IPS-11a (cell line): Measurements from ENCODE around the gene HMGXB3.

ENCODE experiments used
- H3K4me3 ChIP-seq: one replicate; pipeline ENCODE4 v1.5.1; 2013; ENCODE audit warnings: low read depth, low read length, control low read depth

Gene HMGXB3, protein sequence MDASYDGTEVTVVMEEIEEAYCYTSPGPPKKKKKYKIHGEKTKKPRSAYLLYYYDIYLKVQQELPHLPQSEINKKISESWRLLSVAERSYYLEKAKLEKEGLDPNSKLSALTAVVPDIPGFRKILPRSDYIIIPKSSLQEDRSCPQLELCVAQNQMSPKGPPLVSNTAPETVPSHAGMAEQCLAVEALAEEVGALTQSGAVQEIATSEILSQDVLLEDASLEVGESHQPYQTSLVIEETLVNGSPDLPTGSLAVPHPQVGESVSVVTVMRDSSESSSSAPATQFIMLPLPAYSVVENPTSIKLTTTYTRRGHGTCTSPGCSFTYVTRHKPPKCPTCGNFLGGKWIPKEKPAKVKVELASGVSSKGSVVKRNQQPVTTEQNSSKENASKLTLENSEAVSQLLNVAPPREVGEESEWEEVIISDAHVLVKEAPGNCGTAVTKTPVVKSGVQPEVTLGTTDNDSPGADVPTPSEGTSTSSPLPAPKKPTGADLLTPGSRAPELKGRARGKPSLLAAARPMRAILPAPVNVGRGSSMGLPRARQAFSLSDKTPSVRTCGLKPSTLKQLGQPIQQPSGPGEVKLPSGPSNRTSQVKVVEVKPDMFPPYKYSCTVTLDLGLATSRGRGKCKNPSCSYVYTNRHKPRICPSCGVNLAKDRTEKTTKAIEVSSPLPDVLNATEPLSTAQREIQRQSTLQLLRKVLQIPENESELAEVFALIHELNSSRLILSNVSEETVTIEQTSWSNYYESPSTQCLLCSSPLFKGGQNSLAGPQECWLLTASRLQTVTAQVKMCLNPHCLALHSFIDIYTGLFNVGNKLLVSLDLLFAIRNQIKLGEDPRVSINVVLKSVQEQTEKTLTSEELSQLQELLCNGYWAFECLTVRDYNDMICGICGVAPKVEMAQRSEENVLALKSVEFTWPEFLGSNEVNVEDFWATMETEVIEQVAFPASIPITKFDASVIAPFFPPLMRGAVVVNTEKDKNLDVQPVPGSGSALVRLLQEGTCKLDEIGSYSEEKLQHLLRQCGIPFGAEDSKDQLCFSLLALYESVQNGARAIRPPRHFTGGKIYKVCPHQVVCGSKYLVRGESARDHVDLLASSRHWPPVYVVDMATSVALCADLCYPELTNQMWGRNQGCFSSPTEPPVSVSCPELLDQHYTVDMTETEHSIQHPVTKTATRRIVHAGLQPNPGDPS (N-terminal part only)

GRCh38 chr5:150000256-150000989, at the start of gene HMGXB3, which contains the start of gene TIGD6:
TSS of gene HMGXB3 (plus strand) at chr5:150000739. CDS start at chr5:150004853, 4,114 bp downstream.
TSS of gene TIGD6 (minus strand) at chr5:150000654. CDS start at chr5:149996348, 4,306 bp downstream.
- H3K4me3 ChIP-seq: peak within 1 kb of the TSS; percentile 84

- no peak overlapping the region for H3K4me3 ChIP-seq
Observed at GRCh38 chr5:149951138-149951749, 49.3 kb upstream of the HMGXB3 start.

DNA sequence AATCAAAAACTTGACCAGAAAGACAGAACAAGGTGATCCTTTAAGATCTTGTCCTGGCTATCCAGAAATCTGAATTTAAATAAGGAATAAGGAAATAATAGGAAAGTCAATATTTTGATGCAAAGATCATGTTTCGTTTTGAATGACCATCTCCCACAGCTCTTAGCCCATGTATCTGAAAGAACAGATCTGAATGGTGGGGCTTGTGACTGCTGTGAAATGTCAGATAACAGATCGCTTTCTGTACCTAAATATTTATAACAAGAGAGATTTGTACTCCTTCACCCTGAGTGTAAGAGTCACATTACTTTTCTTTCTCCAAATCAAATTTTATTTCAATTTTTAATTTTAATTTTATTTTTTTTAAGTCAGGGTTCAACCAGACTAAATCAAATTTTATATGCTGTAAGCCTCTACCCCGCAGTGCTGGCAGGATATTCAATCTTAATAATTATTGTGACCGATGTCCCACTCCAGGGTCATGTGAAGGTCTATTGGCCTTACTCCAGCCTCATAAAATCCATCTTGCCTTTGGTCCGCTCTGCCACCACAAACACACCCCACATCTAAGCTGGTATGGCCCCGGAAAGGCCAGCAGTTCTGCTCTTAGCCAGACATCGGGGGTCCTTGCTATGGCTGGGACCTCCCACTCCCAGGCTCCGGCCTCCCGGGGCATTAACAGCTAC, 47.0 kb upstream of the HMGXB3 start:
- H3K4me3 ChIP-seq: no peak overlapping the region

DNA sequence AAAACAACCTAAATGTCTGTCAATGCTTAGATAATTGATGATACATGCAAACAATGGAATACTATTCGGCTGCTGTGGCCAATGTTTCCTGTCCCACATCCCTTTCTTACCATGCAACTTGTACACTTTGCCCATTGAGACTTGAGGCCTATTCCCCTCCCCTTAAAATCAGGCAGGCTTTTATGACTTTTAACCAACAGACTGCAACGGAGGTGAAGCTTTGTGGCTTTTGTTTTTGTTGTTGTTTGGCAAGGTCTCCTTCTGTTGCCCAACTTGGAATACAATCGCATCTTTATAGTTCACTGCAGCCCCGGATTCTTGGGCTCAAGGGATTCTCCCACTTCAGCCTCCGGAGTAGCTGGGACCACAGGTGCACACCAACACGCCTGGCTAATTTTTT, 45.7 kb upstream of the HMGXB3 start:
- no peak overlapping the region for H3K4me3 ChIP-seq

- no peak overlapping the region for H3K4me3 ChIP-seq
Observed at GRCh38 chr5:149956685-149957084, 43.9 kb upstream of the HMGXB3 start.

DNA sequence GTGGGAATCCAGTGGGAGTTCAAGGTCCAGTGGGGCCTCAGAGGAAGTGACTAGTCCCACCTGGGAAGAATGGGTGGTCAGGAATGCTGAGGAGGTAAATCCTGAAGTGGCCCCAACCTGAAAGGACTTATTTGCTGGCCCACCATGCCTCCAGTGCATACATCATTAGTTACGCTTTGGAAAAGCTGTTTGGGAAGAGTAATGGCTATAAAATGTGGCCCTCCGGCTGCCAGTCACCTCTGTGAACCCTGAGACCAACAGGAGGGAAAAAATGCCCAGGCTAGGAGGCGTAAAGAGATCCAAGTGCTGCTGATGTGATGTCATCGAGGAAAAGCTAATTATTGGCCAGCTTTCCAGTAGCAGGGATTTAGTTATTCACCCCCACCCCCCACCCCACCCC, 42.7 kb upstream of the HMGXB3 start:
- no peak overlapping the region for H3K4me3 ChIP-seq

- peak overlapping the region; percentile 68 for H3K4me3 ChIP-seq
Observed at GRCh38 chr5:149959406-149960236, 40.9 kb upstream of the HMGXB3 start.

DNA sequence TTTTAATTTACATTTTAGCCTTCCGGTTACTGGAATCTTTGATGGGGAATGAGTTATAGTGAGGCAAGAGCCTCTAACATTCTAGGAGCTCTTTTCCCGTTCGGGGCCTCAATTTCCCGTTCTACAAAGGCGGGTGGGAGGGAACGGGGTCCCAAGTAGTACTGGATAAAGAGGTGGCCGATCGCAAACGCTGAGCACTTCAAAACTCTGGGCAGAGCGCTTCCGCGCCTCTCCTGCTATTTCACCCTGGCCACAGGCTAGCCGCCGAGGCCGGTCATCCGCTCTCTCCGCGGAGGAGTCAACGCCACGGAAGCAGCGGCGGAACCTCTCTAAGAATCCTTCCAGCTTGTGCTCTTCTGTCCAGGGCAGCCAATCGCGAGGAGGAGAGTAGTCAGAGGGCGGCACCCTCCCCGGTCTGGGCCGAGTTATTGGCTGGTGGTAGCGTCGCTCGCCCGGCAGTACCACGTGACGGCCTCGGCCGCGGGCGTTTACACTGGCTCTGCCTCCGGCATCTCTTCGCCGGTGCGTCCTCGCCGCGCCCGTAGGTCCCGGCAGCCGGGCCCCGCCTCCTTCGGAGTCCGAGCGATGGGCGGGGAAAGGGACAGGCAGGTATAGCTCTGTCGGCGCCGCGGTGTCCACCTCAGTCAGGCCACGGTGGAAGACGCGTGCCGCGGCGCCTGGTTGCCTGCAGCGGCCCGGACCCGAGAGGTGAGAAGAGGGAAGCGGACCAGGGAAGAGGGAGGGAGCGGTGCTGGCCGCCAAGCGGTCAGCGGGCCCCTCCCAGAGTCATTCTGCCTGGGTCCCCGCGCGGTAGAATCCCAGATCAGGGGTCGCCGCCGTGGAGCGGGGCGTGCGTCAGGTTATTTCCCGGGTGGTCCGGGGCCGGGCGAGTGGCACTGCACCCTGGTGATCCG, 40.0 kb upstream of the HMGXB3 start, which contains the start of gene SLC26A2:
Gene SLC26A2 (plus strand): TSS at position 487 of the 914 bp plus-strand sequence. CDS start 16,895 bp downstream, outside the sequence.
- peak within 1 kb of the TSS; percentile 68 for H3K4me3 ChIP-seq

DNA sequence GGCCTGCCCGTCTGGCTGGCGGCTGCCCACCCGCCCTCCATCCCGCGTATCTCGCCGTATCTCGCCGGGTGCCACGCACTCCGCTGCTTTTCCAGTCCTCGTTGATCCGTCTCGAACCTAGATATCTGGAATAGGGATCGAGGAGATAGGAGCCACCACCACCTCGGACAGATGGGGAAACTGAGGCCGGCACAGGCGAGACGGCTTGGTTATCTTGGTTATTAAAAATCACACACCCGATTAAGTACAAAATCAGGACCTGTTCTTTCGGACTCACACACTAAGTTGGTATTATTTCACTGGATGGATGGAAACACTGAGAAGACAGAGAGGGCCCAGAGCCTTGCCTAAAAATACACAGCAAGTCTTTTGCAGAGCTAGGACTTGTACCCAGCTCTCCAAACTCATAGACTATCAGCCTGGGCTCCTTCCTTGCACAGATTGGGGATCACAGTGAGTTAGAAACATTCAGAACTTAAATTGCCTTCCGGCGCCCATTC, 39.3 kb upstream of the HMGXB3 start:
- H3K4me3 ChIP-seq: peak overlapping the region; percentile 68

DNA sequence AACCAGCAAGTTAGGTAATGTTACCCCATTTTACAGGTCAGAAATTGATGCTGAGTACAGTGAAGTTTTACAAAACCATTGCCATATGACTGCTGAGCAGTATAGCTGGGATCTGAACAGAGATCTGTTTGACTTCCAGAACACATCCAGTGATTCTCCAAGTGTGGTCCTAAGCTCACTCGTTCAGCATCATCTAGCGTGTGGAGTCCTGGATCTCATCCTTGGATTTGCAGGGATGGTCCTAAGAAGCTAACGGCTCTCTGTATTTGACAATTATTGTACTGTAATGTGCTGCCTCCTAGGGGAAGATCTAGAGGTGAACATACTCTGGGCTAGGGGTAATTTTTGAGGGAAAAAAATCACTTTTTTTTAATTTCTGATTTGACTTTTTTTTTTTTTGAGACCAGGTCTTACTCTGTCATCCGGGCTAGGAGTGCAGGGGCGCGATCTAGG, 38.6 kb upstream of the HMGXB3 start:
- no peak overlapping the region for H3K4me3 ChIP-seq

DNA sequence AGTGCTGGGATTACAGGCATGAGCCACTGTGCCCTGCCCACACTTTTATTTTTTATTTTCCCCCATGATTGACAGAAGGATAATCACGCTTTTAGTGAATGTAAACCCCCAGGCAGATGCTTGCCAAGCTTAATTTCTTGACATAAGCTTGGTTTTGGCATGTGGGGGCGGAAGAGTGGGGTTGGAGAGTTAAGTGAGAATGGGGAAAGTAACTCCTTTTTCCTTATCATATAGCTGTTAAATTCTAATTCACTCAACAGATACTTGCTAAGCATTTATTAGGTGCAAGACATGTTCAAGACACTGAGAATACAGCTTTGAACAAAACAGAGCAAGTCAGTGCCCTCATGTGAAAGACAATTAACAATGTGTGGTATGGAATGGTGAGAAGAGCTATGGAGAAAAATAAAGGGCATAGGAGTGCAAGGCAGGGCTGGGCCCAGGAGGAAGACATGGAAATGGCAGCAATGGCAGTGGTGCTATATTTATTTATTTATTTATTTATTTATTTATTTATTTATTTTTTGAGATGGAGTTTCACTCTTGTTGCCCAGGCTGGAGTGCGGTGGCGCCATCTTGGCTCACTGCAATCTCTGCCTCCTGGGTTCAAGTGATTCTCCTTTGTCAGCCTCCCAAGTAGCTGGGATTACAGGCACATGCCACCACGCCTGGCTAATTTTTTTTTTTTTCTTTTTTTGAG, 37.8 kb upstream of the HMGXB3 start:
- H3K4me3 ChIP-seq: no peak overlapping the region

DNA sequence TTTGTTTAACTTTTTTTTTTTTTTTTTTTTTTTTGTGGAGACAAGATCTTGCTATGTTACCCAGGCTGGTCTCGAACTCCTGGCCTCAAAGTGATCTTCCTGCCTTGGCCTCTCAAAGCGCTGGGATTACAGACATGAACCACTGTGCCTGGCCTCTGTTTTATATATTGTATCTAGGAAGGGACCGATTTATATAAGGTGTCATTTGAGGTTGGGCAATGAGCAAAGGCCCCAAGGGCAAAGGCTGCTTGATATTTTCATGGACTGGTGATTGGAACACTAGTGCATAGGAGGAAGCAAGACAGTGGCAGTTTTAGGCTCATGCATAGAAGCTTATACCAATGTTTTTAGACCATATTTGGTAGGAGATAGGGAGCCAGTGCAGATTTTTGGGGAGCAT, 36.8 kb upstream of the HMGXB3 start:
- H3K4me3 ChIP-seq: no peak overlapping the region

DNA sequence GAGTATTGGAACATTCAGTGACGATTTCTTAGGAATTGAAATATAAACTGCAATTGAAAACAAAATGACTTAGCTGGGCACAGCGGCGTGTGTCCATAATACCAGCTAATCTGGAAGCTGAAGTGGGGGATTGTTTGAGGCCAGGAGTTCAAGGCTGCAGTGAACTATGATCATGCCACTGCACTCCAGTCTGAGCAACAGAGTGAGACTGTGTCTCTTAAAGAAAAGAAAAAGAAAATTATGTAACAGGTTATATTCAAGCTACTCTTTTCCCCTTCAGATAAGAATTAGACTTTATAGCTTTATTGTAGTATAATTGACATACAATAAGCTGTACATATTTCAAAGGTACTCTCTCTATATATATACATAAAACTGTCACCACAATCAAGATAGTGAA, 33.6 kb upstream of the HMGXB3 start:
- no peak overlapping the region for H3K4me3 ChIP-seq

DNA sequence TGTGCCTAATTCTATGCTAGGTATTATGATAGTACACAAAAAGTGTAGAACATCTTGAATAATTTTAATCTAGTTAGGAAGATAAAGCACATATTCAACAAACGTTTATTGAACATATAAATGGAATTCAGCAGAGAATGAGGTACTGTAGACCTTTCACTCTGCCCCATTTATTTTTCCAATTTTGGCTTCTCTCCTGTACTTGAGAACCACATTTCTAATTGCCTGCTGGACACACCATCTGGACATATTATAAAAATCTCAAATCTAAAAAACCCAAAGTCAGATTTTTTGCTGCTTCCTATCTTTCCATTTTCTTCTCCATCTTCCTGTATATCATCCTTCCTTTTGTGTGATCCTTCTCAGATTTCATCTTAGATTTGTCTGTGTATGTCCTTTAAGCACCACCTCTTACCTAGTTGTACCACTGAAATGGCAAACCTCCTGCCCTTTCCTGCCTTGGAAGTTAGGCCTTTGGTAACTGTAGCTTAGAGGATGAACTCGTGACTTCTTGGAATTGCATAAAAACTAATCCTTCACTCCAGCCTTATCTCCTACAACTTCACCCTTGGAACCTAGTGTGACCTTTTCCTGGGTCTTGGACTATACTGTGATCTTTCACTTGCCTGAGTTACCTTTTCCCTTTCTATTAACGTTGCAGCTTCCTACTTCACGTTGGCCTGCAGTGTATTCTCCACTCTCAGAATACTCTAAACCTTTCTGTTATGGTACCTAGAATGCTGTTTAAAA, 31.2 kb upstream of the HMGXB3 start:
- H3K4me3 ChIP-seq: no peak overlapping the region

GRCh38 chr5:149975409-149975808, 25.1 kb upstream of the HMGXB3 start:
- H3K4me3 ChIP-seq: no peak overlapping the region

- H3K4me3 ChIP-seq: no peak overlapping the region
Observed at GRCh38 chr5:149979896-149980295, 20.6 kb upstream of the HMGXB3 start.
